ENCODE results near the gene FHIT. TPM values are rescaled to one million over a fixed set of nuclear protein-coding genes. Genes with fewer than 3 reads are reported as not detected.

The FHIT gene
- total and polyA plus RNA-seq, 4 donors, result 2.1 to 14.7 (median 6.6) TPM

GRCh38 chr3:60453326-60453725 lies 797.9 kb downstream of the FHIT start:
- Histone ChIP-seq H3K27me3 (ENCODE audit: control insufficient read depth in 4 of 4, insufficient read depth in 4 of 4, low read length in 3 of 4) (no peaks in the 10 kb centered on the region), H3K9ac (ENCODE audit: low read depth in 1 of 2, low read length in 2 of 2) (no peak overlapping the region), H3K27ac (ENCODE audit: low read depth in 1 of 2, low read length in 2 of 2) (no peak overlapping the region), H3K36me3 (ENCODE audit: control insufficient read depth in 4 of 4, insufficient read depth in 3 of 4, low read depth in 1 of 4, low read length in 3 of 4) (no peaks in the 10 kb centered on the region), H3K9me3 (ENCODE audit: control insufficient read depth in 4 of 4, low read length in 3 of 4) (no peaks in the 10 kb centered on the region), H3K4me1 (ENCODE audit: control insufficient read depth in 4 of 4, insufficient read depth in 4 of 4, low read length in 3 of 4) (no peaks in the 10 kb centered on the region), H3K4me3 (ENCODE audit: low read depth in 1 of 3, low read length in 3 of 3) (no peak overlapping the region)
- 81% methylated on average over 3 of the region's 3 CpGs for WGBS
- no peak for TF ChIP-seq JUND (IDR thresholded peaks at IDR 0.05)
- no peak for TF ChIP-seq ATF3 (IDR thresholded peaks at IDR 0.05)
- no peak for TF ChIP-seq RXRA (IDR thresholded peaks at IDR 0.05)
- no peak for DNase-seq (ENCODE audit: low spot score)

DNA sequence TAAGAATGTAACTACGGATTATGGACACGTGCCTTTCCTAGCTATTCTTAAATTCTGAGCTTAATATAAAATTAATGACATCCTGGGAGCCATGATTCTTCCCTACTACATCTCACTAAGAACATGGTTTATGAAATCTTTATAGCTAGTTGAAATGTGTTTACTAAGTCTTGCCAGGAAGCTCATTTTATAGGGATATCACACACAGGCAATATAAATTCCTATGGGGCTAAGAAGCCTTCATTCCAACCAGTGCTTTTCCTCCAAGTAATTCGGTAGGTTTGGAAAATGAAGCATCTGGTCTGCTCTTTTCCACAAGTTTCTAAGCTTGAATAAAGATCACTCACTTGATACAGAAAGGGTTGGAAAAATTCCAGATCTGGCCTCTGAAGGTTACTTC lies 802.6 kb downstream of the FHIT start:
- WGBS, result 86% methylated on average over 3 of the region's 3 CpGs
- no peak for TF ChIP-seq NR2F2 (IDR thresholded peaks at IDR 0.05)
- TF ChIP-seq EGR1 (IDR thresholded peaks at IDR 0.05; ENCODE audit: low read depth in 2 of 2), result no peak
- no peak for TF ChIP-seq ATF3 (IDR thresholded peaks at IDR 0.05)
- TF ChIP-seq HNF4G (IDR thresholded peaks at IDR 0.05), result no peak
- TF ChIP-seq RXRA (IDR thresholded peaks at IDR 0.05), result no peak
- TF ChIP-seq FOXA1 (IDR thresholded peaks at IDR 0.05), result no peak
- TF ChIP-seq, protein P1, sequence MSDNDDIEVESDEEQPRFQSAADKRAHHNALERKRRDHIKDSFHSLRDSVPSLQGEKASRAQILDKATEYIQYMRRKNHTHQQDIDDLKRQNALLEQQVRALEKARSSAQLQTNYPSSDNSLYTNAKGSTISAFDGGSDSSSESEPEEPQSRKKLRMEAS (IDR thresholded peaks at IDR 0.05), result no peak
- TF ChIP-seq YY1 (IDR thresholded peaks at IDR 0.05), result no peak
- TF ChIP-seq, protein P2, sequence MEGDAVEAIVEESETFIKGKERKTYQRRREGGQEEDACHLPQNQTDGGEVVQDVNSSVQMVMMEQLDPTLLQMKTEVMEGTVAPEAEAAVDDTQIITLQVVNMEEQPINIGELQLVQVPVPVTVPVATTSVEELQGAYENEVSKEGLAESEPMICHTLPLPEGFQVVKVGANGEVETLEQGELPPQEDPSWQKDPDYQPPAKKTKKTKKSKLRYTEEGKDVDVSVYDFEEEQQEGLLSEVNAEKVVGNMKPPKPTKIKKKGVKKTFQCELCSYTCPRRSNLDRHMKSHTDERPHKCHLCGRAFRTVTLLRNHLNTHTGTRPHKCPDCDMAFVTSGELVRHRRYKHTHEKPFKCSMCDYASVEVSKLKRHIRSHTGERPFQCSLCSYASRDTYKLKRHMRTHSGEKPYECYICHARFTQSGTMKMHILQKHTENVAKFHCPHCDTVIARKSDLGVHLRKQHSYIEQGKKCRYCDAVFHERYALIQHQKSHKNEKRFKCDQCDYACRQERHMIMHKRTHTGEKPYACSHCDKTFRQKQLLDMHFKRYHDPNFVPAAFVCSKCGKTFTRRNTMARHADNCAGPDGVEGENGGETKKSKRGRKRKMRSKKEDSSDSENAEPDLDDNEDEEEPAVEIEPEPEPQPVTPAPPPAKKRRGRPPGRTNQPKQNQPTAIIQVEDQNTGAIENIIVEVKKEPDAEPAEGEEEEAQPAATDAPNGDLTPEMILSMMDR (IDR thresholded peaks at IDR 0.05; ENCODE audit: low read depth, low read length, missing input control), result no peak
- TF ChIP-seq, protein P3, sequence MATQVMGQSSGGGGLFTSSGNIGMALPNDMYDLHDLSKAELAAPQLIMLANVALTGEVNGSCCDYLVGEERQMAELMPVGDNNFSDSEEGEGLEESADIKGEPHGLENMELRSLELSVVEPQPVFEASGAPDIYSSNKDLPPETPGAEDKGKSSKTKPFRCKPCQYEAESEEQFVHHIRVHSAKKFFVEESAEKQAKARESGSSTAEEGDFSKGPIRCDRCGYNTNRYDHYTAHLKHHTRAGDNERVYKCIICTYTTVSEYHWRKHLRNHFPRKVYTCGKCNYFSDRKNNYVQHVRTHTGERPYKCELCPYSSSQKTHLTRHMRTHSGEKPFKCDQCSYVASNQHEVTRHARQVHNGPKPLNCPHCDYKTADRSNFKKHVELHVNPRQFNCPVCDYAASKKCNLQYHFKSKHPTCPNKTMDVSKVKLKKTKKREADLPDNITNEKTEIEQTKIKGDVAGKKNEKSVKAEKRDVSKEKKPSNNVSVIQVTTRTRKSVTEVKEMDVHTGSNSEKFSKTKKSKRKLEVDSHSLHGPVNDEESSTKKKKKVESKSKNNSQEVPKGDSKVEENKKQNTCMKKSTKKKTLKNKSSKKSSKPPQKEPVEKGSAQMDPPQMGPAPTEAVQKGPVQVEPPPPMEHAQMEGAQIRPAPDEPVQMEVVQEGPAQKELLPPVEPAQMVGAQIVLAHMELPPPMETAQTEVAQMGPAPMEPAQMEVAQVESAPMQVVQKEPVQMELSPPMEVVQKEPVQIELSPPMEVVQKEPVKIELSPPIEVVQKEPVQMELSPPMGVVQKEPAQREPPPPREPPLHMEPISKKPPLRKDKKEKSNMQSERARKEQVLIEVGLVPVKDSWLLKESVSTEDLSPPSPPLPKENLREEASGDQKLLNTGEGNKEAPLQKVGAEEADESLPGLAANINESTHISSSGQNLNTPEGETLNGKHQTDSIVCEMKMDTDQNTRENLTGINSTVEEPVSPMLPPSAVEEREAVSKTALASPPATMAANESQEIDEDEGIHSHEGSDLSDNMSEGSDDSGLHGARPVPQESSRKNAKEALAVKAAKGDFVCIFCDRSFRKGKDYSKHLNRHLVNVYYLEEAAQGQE (IDR thresholded peaks at IDR 0.05), result no peak
- TF ChIP-seq TAF1 (conservative IDR thresholded peaks at IDR 0.05), result no peak
- no peak for TF ChIP-seq SP1 (IDR thresholded peaks at IDR 0.05)
- no peak for TF ChIP-seq RAD21 (IDR thresholded peaks at IDR 0.05)
- Histone ChIP-seq H3K4me3 (ENCODE audit: low read depth in 1 of 3, low read length in 3 of 3) (no peak overlapping the region), H3K9ac (ENCODE audit: low read depth in 1 of 2, low read length in 2 of 2) (no peak overlapping the region), H3K36me3 (ENCODE audit: control insufficient read depth in 4 of 4, insufficient read depth in 3 of 4, low read depth in 1 of 4, low read length in 3 of 4) (no peaks in the 10 kb centered on the region), H3K27ac (ENCODE audit: low read depth in 1 of 2, low read length in 2 of 2) (no peak overlapping the region), H3K4me1 (ENCODE audit: control insufficient read depth in 4 of 4, insufficient read depth in 4 of 4, low read length in 3 of 4) (no peaks in the 10 kb centered on the region), H3K27me3 (ENCODE audit: control insufficient read depth in 4 of 4, insufficient read depth in 4 of 4, low read length in 3 of 4) (no peaks in the 10 kb centered on the region), H3K9me3 (ENCODE audit: control insufficient read depth in 4 of 4, low read length in 3 of 4) (no peaks in the 10 kb centered on the region)
- DNase-seq (ENCODE audit: low spot score), result no peak

All from liver (tissue), 9 donors.